HG02763 (cell line): ENCODE data around the gene ZFTA.
A peak's percentile ranks its signal among the peaks of the same experiment; 100 is the strongest.
"Not testable (repeated sequence)": the region's sequence is repeated elsewhere in the genome, so short reads cannot be mapped to it uniquely, and the experiment has no call there.

Experiments used
- ATAC-seq: cut with Tn5 transposase; IDR thresholded peaks from one replicate; pipeline ENCODE4 v1.9.1; 2021; ENCODE audit warnings: mild to moderate bottlenecking, moderate library complexity; ENCODE audit not compliant: unreplicated experiment

Gene ZFTA

GRCh38 chr11:63779039-63779438 is 10.5 kb upstream of the ZFTA start:
- no peak for ATAC-seq

GRCh38 chr11:63775191-63775590 is 6.6 kb upstream of the ZFTA start:
- no peak for ATAC-seq

DNA sequence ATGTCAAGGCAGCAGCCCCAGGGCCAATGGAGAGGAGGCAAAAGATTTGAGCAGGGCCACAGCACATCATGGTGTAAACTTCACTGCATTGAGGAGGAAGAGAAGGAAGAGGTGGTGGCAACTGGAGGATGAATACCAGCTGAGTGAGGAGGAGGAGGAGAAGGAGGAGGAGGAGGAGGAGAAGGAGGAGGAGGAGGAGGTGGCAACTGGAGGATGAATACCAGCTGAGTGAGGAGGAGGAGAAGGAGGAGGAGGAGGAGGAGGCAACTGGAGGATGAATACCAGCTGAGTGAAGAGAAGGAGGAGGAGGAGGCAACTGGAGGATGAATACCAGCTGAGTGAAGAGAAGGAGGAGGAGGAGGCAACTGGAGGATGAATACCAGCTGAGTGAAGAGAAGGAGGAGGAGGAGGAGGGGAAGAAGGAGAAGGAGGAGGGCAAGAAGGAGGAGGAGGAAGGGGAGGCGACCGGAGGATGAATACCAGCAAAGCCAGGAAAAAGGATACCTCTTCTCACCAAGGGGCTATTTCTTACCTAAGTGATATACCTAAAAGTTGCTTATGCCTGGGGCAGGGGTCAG is 3.3 kb upstream of the ZFTA start:
- ATAC-seq = not testable (repeated sequence)

GRCh38 chr11:63770763-63771162 is 2.2 kb upstream of the ZFTA start:
- no peak for ATAC-seq

GRCh38 chr11:63769714-63770455 is 1.3 kb upstream of the ZFTA start:
- no peak for ATAC-seq

DNA sequence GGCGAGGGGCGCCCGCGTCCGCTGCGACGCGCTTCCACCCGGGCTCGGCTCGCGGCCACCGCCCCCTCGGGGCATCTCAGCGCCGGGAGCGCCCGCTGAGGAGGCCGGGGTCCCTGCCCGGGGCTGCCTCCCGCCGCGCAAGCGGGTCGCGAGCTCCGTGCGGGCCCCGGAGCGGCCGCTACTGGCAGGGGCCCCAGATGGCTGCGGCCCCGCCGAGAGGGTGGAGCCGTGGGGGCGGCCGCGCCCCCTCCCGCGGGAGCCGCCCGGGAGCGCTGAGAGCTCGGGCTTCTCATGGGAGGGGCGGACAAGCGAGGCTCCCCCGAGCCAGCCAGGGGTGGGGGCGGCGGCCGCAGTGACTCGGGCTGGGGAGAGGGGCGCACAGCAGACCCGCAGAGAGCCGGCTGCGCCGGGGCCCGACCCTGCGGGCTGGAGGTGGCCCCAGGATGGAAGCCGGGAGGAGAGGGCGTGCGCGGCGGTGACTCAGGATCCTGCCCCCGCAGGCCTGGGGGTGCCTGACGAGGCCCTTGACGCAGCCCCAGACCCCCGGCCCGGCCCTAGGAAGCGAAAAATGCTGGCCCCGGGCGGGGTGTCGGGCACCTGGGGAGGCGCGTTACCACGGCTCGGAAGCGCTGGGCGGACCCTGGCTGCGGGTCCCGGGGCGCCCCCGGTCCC is 603 bp upstream of the ZFTA start:
- peak; percentile 30 for ATAC-seq

DNA sequence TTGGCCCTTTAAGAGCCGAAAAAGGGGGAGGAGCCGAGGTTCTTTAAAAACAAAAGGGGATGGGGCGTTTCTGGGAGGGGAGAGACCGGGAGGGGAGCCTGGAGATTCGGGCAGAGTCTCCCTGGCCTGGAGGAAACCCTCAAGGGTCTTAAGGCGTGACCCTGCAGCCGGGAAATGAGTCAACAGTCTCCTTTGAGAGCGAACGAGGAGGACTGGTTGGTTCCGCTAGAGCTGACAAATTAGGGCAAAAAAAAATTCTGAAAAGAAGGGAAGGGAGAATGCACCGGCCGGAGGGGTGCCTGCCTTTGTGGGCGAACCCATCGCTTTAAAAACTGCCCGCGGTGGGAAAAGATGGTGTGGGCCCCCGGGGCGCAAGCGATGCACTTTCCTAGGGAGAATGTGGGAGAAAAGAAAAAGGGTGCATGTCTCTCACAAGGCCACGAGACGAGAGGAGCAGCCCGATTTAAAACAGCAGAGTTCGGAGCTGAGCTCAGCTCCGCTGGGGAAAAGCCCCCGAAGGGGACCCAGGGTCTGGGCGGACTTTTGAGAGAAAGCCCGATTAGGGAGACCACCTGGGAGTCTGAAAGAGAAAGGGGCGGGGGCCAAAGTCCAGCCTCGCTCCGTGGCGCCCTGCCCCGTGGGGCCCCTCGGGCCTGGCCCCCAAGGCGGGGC is 874 bp downstream of the ZFTA start:
- no peak for ATAC-seq

DNA sequence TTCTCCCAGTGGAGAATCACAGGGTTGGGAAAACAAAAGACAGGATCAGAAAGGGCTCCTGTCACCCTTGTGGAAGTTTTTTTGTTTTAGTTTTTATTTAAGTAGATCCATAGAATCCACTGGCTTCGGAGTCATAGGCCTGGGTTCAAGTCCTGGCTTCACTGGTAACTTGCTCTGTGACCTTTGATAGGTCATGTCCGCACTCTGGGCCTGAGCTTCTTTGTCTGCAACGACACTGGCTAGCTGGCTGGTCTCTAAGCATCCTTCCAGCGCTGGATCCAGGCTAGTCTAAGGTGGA is 1.4 kb downstream of the ZFTA start:
- ATAC-seq = no peak

GRCh38 chr11:63766531-63767235 is 1.9 kb downstream of the ZFTA start:
- no peak for ATAC-seq

GRCh38 chr11:63765688-63766241 is 2.8 kb downstream of the ZFTA start:
- no peak for ATAC-seq

DNA sequence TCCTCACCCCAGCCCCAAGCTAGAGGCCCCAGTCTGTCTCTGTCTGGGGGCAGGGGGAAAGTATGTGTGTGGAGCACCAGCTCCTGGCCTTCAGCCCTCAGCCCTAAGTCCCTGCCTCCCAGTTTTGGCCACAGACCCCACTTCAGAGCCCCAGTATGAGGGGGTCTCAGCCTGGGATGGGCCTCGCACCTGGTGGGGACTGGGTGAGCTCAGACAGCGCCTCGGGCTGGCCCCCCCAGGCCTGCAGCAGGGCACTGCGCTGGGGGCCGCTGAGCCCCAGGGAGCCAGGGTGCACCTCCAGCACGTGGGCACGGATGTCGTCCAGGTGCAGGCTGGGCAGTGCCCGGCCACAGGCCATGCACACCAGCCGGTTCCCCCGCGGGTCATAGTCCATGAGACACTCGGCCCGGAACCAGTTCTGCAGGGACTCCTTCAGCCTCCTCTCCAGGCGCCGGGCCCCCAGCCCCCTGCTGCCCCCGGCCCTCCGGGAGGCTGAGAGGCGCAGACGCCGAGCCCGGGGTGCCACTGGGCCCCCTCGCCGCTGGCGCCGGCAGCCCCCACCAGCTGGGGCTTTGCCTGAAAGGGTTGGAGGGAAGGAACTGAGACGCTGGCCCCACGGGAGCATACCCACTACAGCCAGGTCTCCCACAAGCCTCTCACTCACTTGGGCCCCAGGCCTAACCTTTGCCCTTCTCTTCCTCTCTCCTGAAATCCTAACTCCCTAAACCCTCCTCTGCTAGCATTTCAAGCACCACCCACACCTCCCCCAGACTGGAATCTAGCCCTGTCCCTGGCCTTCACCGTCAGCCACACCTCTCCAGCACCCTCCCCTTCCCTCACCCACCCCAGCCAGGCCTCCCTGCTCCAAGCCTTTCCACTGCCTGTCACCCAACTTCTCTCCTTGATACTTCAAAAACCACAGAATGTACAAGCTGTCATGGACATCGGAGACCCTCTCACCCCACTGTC is 3.6 kb downstream of the ZFTA start:
- ATAC-seq = no peak

DNA sequence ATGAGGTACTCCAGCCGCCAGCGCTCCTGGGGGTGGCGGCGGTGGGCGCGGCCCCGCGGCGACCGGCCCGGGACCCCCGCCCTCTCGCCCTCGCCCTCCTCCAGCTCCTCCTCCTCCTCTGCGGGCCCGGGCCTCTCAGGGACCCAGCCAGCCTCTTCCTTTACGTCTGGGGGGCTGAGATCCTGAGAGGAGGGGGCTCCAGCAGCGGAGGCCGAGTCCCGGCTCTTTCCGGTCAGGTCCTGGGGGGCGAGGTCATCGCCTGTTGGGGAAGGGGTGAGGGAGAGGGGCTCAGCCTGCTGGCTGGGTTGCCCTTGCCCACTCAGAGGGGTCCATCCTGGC is 4.3 kb downstream of the ZFTA start:
- no peak for ATAC-seq

DNA sequence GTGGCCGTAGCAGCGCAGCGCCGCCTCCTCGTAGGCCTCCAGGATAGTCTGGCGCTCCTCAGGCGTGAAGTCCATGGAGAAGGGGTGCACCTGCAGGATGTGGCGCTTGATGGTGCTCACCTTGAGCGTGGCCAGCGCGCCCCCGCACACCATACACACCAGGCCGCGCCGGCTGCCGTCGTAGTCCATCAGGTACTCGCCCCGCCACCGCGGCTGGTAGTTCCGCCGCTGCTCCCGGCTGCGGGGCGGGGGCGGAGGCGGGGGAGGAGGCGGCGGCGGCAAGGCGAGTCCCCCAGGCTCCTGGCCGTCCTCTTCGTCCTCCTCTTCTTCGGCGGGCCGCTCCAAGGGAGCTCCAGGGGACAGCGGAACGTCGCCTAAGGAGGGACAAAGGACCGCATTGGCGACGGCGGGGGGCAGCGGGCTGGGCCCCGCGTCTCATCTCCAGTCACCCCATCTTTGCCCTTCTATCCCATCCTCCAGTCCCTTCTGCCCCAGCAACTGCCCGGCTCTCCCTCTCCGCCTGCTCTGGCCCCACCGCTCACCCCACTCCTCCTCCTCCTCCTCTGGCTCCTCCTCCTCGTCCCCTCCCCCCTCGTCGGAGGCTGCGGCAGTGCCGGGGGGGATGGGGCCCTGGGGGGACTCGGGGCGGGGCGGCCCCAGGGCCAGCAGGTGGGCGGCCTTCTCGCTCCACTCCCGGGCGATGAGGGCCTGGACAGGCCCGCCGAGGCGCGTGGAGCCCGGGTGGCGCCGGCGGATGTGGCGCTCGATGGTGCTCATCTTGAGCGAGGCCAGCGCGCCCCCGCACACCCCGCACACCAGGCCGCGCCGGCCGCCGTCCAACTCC is 4.9 kb downstream of the ZFTA start:
- no peak for ATAC-seq

DNA sequence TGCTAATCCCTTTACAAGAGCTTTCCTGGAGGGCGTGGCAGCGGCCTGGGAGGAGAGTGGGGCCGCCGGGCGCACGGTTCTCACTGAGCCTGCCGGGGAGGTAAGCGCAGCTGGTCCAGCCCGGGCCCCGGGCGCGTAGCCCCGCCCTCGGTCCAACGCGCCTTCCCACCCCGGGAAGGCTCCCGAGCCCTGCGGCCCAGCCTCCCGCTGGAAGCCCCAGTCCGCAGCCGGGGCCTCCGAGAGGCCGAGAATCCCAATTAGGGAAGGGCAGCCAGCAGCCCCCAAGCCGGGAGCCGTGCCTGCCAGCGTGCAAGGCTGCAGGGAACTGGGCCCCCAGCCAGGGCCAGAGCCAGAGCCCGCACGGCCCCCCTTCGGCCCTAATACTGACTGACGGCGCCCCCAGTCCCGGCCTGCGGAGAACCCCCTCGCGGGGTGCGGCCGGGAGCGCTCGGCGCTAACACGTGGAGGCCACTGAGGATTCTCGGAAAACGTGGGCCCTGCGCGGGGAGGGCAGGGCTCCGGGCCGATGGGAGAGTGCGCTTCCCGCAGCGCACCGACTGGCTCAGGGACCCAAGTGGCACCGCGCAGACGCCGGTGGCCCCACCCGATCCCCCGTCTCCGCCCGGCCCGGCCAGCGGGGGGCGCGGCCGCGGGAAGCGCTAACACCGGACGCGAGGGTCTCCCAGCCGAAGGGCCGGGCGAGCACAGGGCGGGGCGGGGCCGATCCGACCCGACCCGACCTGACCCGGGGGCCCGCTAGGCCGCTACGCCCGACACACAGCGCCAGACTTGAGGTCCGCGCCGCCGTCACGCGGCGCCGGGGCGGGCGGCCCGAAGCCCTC is 5.7 kb downstream of the ZFTA start:
- ATAC-seq = no peak

GRCh38 chr11:63761931-63762653 is 6.5 kb downstream of the ZFTA start:
- no peak for ATAC-seq

- no peak for ATAC-seq
Measured at GRCh38 chr11:63761188-63761587, 7.4 kb downstream of the ZFTA start.

- ATAC-seq = no peak
Measured at GRCh38 chr11:63760487-63761079, 8.0 kb downstream of the ZFTA start.
